ENCODE measurements around the gene P2RY14. TPM values are rescaled to one million over a fixed set of nuclear protein-coding genes. Genes with fewer than 3 reads are reported as not detected.
"Not testable (repeated sequence)": the region's sequence is repeated elsewhere in the genome, so short reads cannot be mapped to it uniquely, and the experiment has no call there.

Gene P2RY14
- total RNA-seq, 1 donor from 2014 or later: not detected

- Histone ChIP-seq H3K4me3 (ENCODE audit: low read depth, low read length) (no peak overlapping the region), H3K27me3 (ENCODE audit: control insufficient read depth, insufficient read depth, low read length) (no peaks in the 10 kb centered on the region), H3K36me3 (ENCODE audit: control insufficient read depth, insufficient read depth, low read length) (no peaks in the 10 kb centered on the region)
- TF ChIP-seq CTCF (IDR thresholded peaks at IDR 0.05; ENCODE audit: insufficient read depth, low read length, poor library complexity, severe bottlenecking): no peak
- no peak for DNase-seq (ENCODE audit: low read depth)
These were observed 45.4 kb downstream of the P2RY14 start for GRCh38 chr3:151232991-151233390.

- not testable (repeated sequence) for DNase-seq (ENCODE audit: low read depth); H3K36me3 ChIP-seq (ENCODE audit: control insufficient read depth, insufficient read depth, low read length); H3K4me3 ChIP-seq (ENCODE audit: low read depth, low read length)
These were observed 45.9 kb downstream of the P2RY14 start for GRCh38 chr3:151232403-151232802.

GRCh38 chr3:151230646-151231045 is 47.7 kb downstream of the P2RY14 start:
- no peaks in the 10 kb centered on the region for H3K27me3 ChIP-seq (ENCODE audit: control insufficient read depth, insufficient read depth, low read length)
- H3K36me3 ChIP-seq (ENCODE audit: control insufficient read depth, insufficient read depth, low read length): no peaks in the 10 kb centered on the region
- no peak overlapping the region for H3K4me3 ChIP-seq (ENCODE audit: low read depth, low read length)
- TF ChIP-seq CTCF (IDR thresholded peaks at IDR 0.05; ENCODE audit: insufficient read depth, low read length, poor library complexity, severe bottlenecking): no peak
- DNase-seq (ENCODE audit: low read depth): no peak

More at GRCh38 chr3:151232403-151232802, 45.9 kb downstream of the P2RY14 start:
- H3K27me3 ChIP-seq (ENCODE audit: control insufficient read depth, insufficient read depth, low read length): not testable (repeated sequence)

- no peak for DNase-seq (ENCODE audit: low read depth)
- Histone ChIP-seq H3K36me3 (ENCODE audit: control insufficient read depth, insufficient read depth, low read length) (no peaks in the 10 kb centered on the region), H3K4me3 (ENCODE audit: low read depth, low read length) (no peak overlapping the region), H3K27me3 (ENCODE audit: control insufficient read depth, insufficient read depth, low read length) (no peaks in the 10 kb centered on the region)
- TF ChIP-seq CTCF (IDR thresholded peaks at IDR 0.05; ENCODE audit: insufficient read depth, low read length, poor library complexity, severe bottlenecking): no peak
These were observed 49.7 kb downstream of the P2RY14 start for GRCh38 chr3:151228666-151229040.

GRCh38 chr3:151227807-151228665 is 50.3 kb downstream of the P2RY14 start:
- no peak overlapping the region for H3K4me3 ChIP-seq (ENCODE audit: low read depth, low read length)
- DNase-seq (ENCODE audit: low read depth): peak; percentile 42
- H3K27me3 ChIP-seq (ENCODE audit: control insufficient read depth, insufficient read depth, low read length): no peaks in the 10 kb centered on the region
- TF ChIP-seq CTCF (IDR thresholded peaks at IDR 0.05; ENCODE audit: insufficient read depth, low read length, poor library complexity, severe bottlenecking): peak; percentile 84
- H3K36me3 ChIP-seq (ENCODE audit: control insufficient read depth, insufficient read depth, low read length): no peaks in the 10 kb centered on the region

GRCh38 chr3:151227266-151227806 is 51.0 kb downstream of the P2RY14 start:
- Histone ChIP-seq H3K27me3 (ENCODE audit: control insufficient read depth, insufficient read depth, low read length) (no peaks in the 10 kb centered on the region), H3K4me3 (ENCODE audit: low read depth, low read length) (no peak overlapping the region), H3K36me3 (ENCODE audit: control insufficient read depth, insufficient read depth, low read length) (no peaks in the 10 kb centered on the region)
- DNase-seq (ENCODE audit: low read depth): no peak
- no peak for TF ChIP-seq CTCF (IDR thresholded peaks at IDR 0.05; ENCODE audit: insufficient read depth, low read length, poor library complexity, severe bottlenecking)
